Measurements from ENCODE around the gene C18orf54. TPM values are rescaled to one million over a fixed set of nuclear protein-coding genes. Genes with fewer than 3 reads are reported as not detected.

Gene C18orf54
- total RNA-seq, 4 donors from 2014 or later = 0.53 to 3.8 (median 1.3) TPM

DNA sequence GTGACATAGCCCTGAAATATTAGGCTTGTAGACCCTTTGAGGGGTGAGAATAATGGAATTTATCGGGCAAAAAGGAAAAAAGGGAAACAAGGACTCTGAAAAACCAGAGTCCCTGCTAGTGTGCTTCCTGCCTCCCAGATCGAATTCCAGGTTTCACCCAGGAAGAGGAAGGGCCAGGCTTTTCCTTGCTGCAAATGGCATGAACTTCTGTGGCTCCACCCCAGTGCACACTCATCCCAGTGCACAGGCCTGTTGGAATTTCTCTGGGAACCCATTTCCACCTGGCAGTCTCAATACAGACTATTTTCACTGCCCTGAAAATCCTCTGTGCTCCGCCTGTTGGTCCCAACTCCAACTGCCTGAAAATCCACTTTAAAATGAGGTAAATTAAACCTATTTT lies 29.9 kb downstream of the C18orf54 start:
- Histone ChIP-seq H3K27me3 (no peaks in the 10 kb centered on the region), H3K4me1 (no peaks in the 10 kb centered on the region), H3K4me3 (no peak overlapping the region), H3K27ac (no peak overlapping the region), H3K9me3 (no peaks in the 10 kb centered on the region), H3K36me3 (no peaks in the 10 kb centered on the region)
- no peak for DNase-seq (ENCODE audit: low spot score in 2 of 2)
- 88% methylated on average over 3 of the region's 3 CpGs for WGBS
- no peak for TF ChIP-seq POLR2A (IDR thresholded peaks at IDR 0.05)
- TF ChIP-seq, protein P1, sequence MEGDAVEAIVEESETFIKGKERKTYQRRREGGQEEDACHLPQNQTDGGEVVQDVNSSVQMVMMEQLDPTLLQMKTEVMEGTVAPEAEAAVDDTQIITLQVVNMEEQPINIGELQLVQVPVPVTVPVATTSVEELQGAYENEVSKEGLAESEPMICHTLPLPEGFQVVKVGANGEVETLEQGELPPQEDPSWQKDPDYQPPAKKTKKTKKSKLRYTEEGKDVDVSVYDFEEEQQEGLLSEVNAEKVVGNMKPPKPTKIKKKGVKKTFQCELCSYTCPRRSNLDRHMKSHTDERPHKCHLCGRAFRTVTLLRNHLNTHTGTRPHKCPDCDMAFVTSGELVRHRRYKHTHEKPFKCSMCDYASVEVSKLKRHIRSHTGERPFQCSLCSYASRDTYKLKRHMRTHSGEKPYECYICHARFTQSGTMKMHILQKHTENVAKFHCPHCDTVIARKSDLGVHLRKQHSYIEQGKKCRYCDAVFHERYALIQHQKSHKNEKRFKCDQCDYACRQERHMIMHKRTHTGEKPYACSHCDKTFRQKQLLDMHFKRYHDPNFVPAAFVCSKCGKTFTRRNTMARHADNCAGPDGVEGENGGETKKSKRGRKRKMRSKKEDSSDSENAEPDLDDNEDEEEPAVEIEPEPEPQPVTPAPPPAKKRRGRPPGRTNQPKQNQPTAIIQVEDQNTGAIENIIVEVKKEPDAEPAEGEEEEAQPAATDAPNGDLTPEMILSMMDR (IDR thresholded peaks at IDR 0.05) = no peak
- TF ChIP-seq EP300 (IDR thresholded peaks at IDR 0.05) = no peak
- no peak for TF ChIP-seq POLR2AphosphoS5 (IDR thresholded peaks at IDR 0.05)

GRCh38 chr18:54388203-54389142 lies 30.8 kb downstream of the C18orf54 start:
- no peaks in the 10 kb centered on the region for H3K9me3 ChIP-seq
- DNase-seq (ENCODE audit: low spot score in 2 of 2) = no peak
- H3K4me1 ChIP-seq = no peaks in the 10 kb centered on the region
- H3K4me3 ChIP-seq = no peak overlapping the region
- H3K36me3 ChIP-seq = no peaks in the 10 kb centered on the region
- no peaks in the 10 kb centered on the region for H3K27me3 ChIP-seq
- TF ChIP-seq POLR2A (IDR thresholded peaks at IDR 0.05) (no peak), POLR2AphosphoS5 (IDR thresholded peaks at IDR 0.05) (no peak), EP300 (IDR thresholded peaks at IDR 0.05) (no peak)
- TF ChIP-seq, protein P1 (IDR thresholded peaks at IDR 0.05) = no peak
- no peak overlapping the region for H3K27ac ChIP-seq
- 49% methylated on average over 6 of the region's 6 CpGs for WGBS

GRCh38 chr18:54389143-54389505 lies 31.4 kb downstream of the C18orf54 start:
- no peak for DNase-seq (ENCODE audit: low spot score in 2 of 2)
- no peak for TF ChIP-seq EP300 (IDR thresholded peaks at IDR 0.05)
- Histone ChIP-seq H3K4me3 (no peak overlapping the region), H3K9me3 (no peaks in the 10 kb centered on the region), H3K27ac (no peak overlapping the region), H3K4me1 (no peaks in the 10 kb centered on the region), H3K27me3 (no peaks in the 10 kb centered on the region), H3K36me3 (no peaks in the 10 kb centered on the region)
- WGBS = 42% methylated on average over 2 of the region's 2 CpGs

DNA sequence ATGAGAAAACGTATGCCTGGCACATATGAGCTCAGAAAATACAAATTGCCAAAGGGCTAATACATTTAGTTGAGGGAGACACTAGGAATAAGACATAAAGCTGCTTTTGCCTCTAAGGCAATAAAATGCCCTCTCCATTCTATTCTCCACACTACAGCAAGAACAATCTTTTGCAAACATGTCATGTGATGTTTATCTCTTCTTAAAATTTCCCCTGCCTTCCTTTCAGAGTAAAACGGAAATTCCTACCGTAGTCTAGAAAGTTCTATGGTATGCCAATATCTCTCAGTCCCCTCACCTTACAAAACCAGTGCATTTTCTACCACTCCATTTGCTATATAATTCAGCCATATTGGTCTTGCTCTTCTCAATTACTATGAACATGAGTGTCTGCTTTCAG lies 33.1 kb downstream of the C18orf54 start:
- 65% methylated on average over 3 of the region's 3 CpGs for WGBS
- Histone ChIP-seq H3K4me1 (no peaks in the 10 kb centered on the region), H3K4me3 (no peak overlapping the region), H3K27me3 (no peaks in the 10 kb centered on the region), H3K27ac (no peak overlapping the region), H3K36me3 (no peaks in the 10 kb centered on the region), H3K9me3 (no peaks in the 10 kb centered on the region)
- TF ChIP-seq, protein P1 (IDR thresholded peaks at IDR 0.05) = no peak
- TF ChIP-seq POLR2A (IDR thresholded peaks at IDR 0.05) (no peak), POLR2AphosphoS5 (IDR thresholded peaks at IDR 0.05) (no peak), EP300 (IDR thresholded peaks at IDR 0.05) (no peak)
- no peak for DNase-seq (ENCODE audit: low spot score in 2 of 2)

DNA sequence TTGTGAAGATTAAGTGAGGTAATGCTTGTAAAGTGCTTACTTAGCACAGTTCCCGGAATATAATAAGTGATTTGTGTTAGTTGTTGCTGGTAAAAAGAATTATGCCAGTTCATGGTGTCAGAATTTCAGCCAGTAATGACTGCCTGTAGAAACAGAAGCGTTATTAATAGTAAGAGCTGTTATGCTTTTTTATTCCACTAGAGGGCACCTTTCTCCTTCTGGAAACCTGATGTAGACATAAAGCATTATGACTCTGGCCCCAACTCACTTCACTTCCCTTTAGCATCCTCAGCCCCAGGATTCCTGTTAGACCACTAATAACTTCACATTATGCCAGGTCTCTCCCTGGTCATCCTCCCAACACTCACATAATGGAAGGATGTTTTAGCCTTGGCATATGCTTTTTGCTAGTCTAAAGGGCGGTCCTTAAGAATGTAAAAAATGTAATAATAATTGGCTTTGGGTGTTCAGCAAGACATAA lies 34.9 kb downstream of the C18orf54 start:
- Histone ChIP-seq H3K27ac (no peak overlapping the region), H3K4me1 (no peaks in the 10 kb centered on the region), H3K4me3 (no peak overlapping the region), H3K36me3 (no peaks in the 10 kb centered on the region), H3K27me3 (no peaks in the 10 kb centered on the region), H3K9me3 (no peaks in the 10 kb centered on the region)
- WGBS = 33% methylated on average over 3 of the region's 3 CpGs
- no peak for DNase-seq (ENCODE audit: low spot score in 2 of 2)
- TF ChIP-seq EP300 (IDR thresholded peaks at IDR 0.05) = no peak
- TF ChIP-seq, protein P1 (IDR thresholded peaks at IDR 0.05) = peak; percentile 45 to 71
